Right hindlimb (tissue), 1 donor: ENCODE results near the gene KRTAP12-2.

Experiments
- DNase-seq: peaks from one replicate; pipeline ENCODE4 v3.0.0-alpha.2; 2018

The KRTAP12-2 gene, protein sequence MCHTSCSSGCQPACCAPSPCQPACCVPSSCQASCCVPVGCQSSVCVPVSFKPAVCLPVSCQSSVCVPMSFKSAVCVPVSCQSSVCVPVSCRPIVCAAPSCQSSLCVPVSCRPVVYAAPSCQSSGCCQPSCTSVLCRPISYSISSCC

DNA sequence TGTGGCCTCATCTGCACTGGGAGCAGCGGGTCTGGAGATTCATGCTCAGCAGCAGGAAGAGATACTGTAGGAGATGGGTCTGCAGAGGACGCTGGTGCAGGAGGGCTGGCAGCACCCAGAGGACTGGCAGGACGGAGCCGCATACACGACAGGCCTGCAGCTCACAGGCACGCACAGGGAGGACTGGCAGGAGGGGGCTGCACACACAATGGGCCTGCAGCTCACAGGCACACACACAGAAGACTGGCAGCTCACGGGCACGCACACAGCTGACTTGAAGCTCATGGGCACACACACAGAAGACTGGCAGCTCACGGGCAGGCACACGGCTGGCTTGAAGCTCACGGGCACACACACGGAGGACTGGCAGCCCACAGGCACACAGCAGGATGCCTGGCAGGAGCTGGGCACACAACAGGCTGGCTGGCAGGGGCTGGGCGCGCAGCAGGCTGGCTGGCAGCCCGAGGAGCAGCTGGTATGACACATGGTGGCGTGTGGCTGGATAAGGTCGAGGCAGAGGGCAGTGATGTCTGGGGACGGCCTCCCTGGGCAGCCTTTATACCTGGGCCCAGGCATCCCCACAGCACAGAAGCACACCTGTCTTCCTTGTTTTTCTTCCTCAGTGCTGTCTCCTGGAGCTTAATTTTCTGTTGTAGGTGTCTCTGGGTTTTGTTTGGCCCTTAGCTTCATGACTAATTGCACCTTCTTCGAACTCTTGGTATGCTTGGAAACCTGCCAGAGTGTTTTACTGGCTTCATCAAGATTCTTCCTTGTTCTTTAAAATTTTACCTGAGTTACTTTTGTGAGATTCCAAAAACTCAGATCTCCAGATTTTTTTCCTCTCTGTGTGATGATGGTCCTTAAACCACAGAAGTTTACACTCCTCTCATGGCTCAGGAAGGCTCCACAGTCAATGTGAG is at the start of gene KRTAP12-2:
TSS of gene KRTAP12-2 (minus strand) at position 527 of the 920 bp plus-strand sequence. CDS start at position 486, 41 bp downstream.
- DNase-seq: no peak

DNA sequence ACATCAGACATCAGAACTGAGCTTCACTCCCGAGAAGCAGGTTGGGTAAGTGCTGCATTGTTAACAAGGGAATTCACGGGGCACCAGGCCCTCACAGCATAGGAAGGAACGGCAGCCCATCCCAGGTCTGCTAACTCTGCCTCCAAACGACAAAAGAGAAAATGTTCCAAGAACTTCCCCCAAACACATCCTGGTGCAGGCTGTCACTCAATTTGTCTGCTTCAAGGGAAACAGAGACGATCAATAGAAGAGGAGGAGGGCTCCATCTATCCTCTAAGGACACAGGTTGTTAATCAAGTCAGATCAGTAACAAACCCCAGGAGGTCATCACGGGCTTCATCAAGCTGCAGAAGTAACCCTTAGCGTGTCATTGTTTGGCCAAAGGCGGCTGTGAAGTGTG is 48.2 kb upstream of the KRTAP12-2 start:
- peak; percentile 6 for DNase-seq

DNA sequence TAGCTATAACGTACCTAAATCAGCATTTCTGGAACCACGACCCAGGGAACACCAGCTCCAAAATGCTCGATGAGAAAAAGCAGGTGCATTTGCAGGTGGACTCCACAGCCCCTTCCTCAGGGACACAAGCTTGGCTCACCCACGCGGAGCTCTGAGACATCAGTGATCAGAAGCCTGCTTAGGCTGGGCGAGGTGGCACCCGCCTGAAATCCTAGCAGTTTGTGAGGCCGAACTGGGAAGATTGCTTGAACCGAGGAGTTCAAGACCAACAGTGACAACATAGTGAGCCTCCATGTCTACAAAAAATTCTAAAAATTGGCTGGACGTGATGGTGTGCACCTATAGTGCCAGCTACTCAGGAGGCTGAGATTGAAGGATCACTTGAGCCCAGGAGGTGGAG is 47.1 kb upstream of the KRTAP12-2 start:
- DNase-seq: no peak

DNA sequence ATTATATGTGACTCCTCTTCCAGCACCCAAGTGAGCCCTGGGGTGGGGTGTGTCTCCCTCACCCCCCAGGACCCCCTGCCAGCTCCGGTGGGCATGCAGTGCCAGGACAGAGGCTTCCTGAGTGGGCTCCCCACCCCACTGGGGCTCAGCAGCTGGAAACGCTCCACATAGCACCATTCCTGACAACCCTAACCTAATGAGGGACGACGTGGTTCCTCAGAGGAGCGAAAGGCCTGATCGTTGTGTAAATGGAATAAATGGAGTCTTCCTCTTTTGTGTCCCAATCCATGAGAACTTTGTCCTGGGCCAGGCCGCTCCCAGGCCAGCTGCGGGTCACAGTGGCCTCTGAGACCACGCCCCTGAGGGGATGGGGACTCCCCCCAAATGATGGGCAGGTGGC is 46.4 kb upstream of the KRTAP12-2 start:
- peak; percentile 7 for DNase-seq

DNA sequence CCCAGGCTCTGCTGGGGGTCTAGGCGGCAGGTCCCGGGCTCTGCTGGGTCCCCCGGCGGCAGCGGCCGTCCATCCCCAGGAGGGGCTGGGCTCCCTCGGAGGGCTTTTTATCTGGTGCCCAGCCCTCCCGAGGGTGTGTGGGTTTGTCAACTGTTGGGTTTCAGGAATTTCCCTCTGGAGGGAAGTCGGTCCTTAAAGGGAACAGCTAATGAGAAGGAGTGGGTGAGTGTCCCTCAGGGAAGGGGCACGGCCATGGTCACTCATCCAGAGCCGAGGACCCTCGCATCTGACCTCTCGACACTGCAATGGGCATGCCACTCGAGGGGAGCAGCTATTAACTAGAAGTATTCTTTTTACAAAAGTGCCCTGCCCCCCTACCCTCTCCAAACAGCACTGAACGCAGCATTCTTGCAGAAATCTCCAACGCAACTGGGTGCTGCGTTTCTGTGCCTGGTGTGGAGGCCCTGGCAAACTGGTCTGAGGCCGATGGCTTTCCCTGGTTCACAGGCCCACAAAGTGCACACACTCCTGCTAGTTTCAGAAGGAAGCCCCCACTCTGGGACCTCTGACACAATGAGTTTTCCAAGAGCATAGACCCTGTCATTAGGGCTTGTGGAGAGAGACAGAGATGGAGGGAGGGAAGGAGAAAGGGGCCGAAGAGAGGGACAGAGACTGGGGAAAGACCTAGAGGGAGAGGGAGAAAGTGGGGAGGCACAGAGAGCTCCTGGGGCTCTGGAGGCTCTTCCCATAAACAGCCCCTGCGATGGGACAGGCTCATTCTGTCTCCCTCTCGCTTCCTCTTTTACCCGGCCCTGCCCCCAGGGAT is 45.7 kb upstream of the KRTAP12-2 start:
- DNase-seq: peak; percentile 8

DNA sequence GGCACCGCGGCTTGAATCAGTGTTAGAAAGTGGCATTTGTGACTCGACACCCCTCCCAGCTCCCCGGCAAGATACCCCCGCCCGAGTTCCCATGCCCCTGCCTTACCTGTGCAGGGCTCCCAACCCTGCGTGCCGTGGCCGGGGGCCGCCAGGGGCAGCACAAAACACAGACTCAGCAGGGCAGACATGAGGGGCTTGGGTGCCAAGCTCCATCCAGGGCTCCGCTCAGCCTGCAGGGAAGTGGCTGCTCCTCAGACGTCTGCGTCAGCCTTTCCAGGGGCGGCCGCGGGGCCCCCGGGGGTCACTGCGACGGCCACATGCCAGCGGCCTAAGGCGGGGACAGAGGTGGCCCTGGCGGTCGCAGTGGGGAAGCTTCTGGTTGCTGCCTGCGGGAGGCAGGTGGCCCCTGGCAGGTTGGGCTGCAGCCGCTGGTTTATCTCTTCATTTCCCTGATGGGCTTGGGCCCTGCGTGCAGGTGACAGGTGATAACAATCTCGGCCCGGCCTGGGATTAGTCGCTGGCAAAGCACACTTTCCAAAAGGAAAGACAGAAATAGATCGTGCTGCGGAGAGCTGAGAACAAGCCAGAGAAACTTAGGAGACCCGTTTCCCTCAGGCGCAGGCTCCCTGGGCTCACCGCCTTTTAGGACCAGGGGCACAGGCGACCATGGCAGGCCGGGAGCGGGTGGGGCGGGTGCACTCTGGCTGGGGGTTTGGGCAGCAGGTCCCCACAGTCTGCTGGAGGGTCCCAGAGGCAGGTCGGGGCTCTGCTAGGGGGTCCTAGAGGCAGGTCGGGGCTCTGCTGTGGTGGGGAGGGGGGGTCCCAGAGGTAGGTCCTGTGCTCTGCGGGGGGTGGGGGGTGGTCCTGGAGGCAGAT is 44.8 kb upstream of the KRTAP12-2 start, which contains the start of gene TSPEAR:
TSS of gene TSPEAR (minus strand) at position 246 of the 876 bp plus-strand sequence. CDS start at position 188, 58 bp downstream.
- DNase-seq: peak; percentile 17

DNA sequence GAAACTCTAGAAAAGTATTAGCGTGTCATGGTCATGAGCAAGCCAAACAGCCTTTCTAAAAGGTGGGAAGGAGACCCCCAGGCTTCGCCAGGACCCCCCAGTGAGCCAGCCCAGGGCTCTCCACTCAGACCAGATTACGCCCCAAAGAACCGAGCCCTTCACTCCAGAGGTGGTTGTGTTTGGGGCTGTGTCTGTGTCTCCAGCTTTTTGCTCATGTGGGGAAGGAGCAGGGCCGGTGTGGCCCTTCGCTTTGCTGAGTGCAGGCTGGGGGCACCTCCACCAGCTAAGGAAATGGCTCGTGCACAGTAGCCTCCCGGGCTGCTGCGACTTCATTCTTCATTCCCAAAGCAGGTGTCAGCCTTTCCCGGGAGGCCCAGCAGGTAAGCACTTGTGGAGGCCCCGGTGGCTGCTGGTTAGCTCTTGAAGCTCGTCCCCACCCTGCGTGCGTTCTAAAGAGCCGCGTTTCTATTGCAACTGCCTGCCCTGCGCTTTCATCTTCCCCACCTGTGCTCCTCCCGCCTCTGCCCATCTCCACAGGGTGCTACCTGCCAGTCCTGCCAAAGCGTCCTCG is 44.1 kb upstream of the KRTAP12-2 start:
- peak; percentile 10 for DNase-seq

DNA sequence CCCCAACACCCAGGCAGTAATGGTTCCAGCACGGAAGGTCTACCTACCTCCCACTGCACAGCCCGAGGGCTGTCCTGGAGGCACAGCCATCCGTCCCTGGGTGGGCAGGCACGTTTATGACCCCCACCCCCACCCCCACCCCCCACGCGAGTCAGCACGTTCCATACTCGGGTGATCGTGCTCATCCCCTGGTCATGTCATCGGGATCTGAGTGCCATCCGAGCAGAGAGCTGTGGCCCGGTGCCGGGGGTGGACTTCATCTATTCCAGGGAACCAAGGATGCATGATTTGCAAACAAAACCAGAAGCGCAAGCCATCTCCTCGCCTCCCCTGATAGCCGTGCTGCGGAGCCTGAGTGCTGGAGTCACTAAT is 43.6 kb upstream of the KRTAP12-2 start:
- no peak for DNase-seq

DNA sequence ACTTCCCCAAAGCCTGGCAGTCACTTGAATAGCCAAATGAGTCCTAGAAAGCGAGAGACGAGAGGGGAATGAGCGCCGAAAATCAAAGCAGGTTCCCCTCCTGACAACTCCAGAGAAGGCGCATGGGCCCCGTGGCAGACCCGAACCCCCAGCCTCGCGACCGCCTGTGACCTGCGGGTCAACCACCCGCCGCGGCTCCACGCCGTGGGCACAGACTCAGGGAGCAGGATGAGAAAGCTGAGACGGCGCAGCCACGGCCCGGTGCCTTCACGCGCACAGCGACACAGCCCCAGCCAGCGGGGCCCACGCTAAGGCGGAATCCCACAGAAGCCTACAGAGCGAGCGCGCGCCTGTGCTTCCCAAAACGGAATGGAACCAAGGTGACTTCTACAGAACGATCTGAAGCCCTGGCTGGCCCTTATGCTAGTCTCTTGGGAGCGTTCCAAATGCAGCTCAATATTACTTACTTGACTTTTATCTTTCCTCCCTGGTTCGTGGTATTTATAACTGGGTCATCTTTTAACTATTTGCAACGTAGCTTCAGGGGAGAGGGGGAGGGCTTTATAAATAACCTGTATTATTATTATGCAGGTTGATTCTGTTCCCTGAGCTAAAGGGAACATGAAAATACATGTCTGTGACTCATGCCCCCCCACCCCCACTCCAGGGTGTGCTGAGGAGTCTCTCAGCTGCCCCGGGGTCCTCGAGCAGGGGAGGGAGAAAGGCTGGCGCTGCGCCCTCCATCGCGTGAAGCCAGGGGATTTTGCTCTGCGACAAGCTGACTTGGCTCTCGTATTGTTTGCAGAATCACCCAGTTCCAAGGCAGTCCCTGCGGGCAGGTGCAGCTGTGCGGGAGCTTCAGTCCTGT is 42.9 kb upstream of the KRTAP12-2 start:
- peak; percentile 18 for DNase-seq

DNA sequence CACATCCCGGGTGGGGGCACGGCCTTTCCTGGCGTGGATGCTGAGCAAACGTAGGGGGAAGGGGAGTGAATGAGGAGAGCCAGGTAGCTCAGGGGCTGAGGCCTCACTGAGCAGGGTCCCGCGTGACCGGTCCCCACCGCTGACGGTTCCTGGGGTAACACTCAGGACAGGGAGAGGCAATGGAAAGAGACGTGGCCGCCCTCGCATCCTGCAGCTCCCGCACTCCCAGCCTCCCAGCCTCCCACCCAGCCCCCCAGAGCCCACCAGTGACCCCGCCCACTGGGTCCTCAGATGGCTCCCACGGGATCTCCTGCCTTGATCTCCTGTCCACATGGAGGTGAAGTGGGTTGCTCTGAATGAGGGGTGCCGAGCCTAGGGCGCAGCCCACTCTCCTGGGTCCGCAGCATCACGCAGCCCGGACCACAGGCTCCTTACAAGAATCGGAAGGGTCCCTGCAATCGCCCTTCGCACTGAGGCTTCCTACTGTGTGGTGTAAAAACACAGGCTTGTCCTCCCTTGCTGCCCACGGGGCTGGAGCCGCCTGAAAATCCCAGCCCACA is 42.2 kb upstream of the KRTAP12-2 start:
- DNase-seq: no peak

DNA sequence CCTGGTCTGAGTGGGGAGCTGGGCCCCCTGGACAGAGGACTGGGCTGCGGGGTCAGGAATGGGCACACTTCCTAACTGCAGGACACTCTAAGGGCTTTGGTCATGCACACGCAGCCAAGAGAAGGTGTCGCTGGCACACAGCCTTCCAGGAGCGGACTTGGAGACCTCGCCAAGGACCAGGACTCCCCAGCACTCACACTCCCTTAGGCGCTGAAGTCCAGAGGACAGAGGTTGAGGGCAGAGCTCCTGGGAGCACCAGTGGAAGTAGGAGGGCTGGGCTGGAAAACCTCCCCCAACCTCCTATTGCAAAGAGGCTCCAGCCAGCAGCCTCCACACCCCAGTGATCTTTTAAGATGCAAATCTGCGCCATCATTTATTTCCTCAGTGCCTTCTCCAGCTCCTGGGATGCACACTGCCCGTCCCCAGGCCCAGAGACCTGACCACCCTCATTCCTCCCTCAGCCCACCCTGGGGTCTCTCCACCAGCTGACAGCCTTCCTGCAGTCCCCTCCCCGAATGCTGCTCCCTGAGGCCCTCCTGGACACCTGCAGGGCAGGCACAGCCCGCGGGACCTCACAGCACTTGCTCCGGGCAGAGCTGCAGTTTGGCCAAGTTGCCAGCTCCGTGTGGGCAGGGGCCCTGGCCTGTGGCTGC is 41.6 kb upstream of the KRTAP12-2 start:
- DNase-seq: peak; percentile 10

DNA sequence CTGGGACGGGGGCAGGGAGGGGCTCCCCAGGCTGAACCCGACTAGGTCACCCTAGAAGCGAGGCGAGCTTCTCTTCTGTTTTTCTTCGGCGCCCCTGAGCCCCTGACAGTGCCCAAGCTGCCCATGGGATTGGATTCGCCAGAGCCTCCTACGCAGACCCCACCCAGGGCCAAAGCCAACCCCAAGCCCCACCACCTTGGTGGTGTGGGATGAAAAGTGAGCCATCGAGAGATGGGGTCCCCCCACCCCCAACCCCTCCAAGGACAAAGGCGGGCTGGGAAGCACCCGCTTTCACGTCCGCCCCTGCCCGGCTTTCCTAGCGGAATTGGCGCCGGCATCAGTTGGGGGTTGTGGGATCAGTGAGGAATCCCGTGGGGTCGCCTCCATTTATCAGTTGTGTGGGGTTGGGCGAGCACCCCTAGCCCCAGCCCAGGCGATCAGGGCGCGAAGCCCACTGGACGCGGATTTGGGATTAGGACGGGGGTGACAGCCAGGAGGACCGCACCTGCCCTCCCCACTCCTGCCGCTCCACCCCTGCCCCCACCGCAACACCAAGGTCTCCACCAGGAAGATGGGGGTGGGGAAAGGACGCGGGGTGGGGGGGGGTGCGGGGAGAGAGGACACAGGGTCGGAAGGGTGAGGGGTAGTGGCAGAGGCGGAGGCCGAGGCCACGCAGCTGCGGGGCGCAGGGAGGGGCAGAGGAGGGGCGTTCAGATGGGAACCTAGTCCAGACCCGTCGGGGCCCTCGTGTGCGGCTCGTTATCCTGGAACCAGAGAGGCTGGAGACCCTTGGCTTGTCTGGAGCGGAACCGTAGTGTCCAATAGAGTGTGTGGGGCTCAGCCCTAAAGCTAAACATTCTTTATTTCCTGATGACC is 40.2 kb upstream of the KRTAP12-2 start:
- peak; percentile 18 for DNase-seq

DNA sequence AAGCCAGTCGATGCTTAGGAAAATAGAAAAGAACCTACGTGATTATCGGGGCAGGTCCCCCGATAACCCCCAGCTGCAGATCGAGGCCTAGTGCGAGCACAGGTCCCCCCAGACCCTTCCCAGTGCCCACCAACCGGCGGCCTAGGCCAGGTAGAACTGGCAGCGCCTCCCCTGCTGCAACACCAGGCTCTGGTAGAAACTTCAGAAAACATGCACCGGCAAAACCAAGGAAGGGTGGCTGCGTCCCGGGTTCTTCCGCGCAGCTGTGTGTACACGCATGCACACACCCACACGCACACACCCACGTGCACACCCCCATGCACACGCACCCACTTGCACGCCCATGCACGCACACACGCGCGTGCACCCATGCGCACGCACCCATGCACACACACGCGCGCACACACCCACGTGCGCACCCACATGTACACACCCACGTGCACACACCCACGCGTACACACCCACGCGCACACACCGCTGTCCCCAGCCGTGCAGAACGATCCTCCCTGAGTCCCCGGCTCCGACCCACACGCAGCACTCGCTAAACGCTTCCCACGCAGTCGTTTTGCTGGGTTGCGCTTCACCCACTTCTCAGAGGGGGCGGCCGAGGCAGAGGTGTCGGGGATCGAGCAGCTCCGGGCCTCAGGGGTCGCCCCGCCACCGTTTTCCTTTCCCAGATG is 39.4 kb upstream of the KRTAP12-2 start:
- DNase-seq: peak; percentile 5

DNA sequence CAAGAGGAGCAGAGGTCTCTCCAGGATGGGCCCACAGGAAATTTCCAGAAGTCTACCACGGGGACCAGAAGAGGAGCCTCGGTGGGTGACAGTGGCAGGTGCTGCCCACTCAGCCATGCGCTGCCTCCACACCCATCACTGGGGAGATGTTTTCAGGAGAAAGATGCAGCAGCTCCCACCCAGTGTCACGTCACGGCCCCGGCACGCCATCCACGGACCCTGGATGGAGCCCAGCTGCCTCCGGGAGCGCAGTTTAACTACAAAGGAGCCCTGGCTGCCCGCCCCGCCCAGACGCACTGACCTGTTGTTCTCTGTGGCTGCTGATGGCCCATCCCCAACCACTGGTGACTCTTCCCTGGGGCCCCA is 37.9 kb upstream of the KRTAP12-2 start:
- peak; percentile 4 for DNase-seq

DNA sequence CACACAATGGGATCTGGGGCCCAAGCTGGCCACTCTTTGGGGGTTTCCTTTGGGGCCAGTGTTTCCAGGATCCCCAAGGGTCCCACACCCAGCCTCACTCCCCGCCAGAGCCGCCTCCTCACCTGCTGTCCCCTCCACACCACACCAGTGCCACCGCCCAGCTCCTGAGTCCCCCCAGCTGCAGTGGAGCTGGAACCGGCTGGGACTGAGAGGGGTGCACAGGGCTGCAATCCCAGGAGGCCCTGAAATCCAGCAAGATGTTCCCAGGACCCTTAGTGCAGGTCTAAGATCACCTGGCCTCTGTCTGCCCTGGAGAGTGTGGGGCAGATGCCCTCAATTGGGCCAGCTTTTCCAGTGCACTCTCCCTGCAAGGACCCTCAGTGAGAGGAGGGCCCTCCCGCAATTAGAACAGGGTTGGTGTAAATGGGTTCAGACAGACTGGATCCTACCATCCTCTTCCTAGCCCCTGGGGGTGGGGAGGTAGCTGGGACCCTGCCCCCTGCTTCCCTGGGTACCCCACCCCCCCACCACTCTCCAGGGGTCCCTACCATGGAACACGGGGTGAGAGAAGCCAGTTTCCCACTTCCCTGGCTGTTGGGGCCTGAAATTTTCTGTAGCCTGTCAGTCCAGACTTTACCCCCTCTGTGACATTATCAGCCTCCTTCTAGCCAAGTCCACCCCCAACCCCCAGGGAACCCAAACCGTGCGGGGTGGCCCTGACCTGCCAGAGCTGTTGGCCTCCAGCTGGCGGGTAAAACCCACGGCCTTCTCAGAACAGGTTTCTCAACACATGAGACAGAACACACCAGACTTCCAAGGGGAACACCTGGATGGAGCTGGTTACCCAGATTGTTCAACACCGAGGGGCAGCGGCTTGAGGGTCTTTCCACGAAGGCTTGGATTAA is 37.3 kb upstream of the KRTAP12-2 start:
- DNase-seq: no peak

DNA sequence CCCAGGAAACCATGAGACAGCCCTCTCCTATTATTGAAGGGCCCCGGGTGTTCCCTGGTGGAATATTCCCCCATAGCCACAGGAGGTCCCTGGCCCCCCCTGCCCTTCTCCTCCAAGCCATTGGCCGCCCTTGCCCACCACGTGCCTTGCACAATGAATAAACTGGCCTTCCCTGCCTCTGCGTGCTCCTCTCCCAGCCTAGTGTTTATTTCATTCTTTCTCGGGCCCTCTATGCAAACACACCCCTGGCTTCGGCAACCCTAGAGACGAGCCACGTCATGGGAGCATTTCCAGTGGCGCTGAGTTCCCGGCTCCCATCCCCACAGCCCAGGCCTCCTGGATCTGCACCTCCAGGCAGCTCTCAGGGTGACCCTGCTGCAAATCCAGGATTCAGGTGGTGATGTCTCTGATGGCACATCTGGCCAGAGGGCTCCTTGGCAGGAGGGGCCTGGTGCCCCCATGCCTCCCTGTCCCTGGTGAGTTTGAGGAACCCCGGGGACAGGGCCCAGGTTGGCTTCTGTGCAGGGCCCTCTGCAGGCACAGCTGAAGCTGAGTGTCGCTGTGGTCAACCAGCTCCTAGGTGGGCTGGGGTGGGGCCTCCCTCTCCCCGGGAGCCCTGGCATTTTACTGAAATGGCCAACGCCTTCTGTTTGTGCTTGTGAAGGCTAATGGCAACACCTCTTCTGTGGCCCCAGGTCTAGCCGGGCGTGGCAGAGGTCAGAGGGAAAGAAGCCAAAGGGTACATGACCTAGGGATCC is 36.4 kb upstream of the KRTAP12-2 start:
- DNase-seq: peak; percentile 7
